Measurements from ENCODE around the gene TFPI2.

TFPI2 gene

DNA sequence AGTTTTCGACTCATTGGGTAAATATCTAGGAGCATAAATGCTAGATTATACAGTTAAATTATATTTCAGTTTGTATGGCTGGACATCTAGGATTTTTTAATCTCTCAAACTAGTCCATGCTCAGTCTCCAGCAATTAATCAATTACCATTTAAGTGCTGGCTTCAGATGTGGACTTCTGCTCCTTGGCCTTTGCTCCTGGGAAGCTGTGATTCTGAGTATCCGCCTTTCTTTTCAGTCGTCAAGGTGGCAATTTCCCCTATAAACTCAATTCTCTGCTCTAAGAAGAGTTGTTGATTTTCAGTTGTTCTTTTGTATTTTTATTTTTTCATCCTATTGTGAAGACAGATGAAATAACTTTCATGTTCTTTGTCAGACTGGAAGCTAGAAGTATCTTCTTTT lies 23.7 kb downstream of the TFPI2 start:
- POLR2A ChIA-PET: no interaction called here
- CTCF ChIA-PET: no interaction called here
- TF ChIP-seq FOXK2 (IDR thresholded peaks at IDR 0.05) (no peak), FOXM1 (IDR thresholded peaks at IDR 0.05; ENCODE audit: borderline replicate concordance) (no peak), CTBP1 (IDR thresholded peaks at IDR 0.05; ENCODE audit: borderline replicate concordance) (no peak), NFRKB (IDR thresholded peaks at IDR 0.05) (no peak), ELF4 (IDR thresholded peaks at IDR 0.05) (no peak), L3MBTL2 (conservative IDR thresholded peaks at IDR 0.05) (no peak), SUZ12 (IDR thresholded peaks at IDR 0.05) (no peak), TARDBP (IDR thresholded peaks at IDR 0.05) (no peak), FOXA1 (IDR thresholded peaks at IDR 0.05) (no peak), HDGF (IDR thresholded peaks at IDR 0.05; ENCODE audit: borderline replicate concordance) (no peak), PKNOX1 (IDR thresholded peaks at IDR 0.05) (no peak), LEF1 (IDR thresholded peaks at IDR 0.05; ENCODE audit: borderline replicate concordance) (no peak)

DNA sequence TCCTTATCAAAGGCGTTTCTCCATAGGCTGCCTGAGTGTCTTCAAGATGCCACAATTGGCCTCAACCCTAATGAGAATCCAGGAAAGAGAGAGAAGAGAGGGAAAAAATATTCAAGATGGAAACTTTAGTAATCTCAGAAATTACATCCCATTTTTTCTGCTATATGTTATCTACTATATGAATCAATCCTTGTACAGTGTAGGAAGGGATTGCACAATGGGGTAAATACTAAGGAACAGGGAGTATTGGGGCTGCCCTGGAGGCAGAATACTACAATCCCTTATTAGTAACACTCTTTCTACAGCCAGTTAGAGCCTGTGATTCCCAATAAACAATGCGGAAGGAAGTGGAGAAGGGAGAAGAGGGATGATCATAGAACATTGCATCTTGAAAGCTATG lies 27.9 kb downstream of the TFPI2 start:
- TF ChIP-seq SP1 (IDR thresholded peaks at IDR 0.05) (no peak), NFRKB (IDR thresholded peaks at IDR 0.05) (no peak), ZNF384 (IDR thresholded peaks at IDR 0.05) (no peak), FOXM1 (IDR thresholded peaks at IDR 0.05; ENCODE audit: borderline replicate concordance) (no peak), LEF1 (IDR thresholded peaks at IDR 0.05; ENCODE audit: borderline replicate concordance) (no peak), BHLHE40 (IDR thresholded peaks at IDR 0.05; ENCODE audit: borderline replicate concordance) (no peak), HDGF (IDR thresholded peaks at IDR 0.05; ENCODE audit: borderline replicate concordance) (no peak), ARNT (IDR thresholded peaks at IDR 0.05) (no peak), FOXK2 (IDR thresholded peaks at IDR 0.05) (no peak), TARDBP (IDR thresholded peaks at IDR 0.05) (no peak), CTBP1 (IDR thresholded peaks at IDR 0.05; ENCODE audit: borderline replicate concordance) (no peak), L3MBTL2 (conservative IDR thresholded peaks at IDR 0.05) (no peak)
- ChIA-PET CTCF (no interaction called here), POLR2A (no interaction called here)
- DNase-seq (ENCODE audit: extremely low spot score): no peak

More for the DNA sequence above, 23.7 kb downstream of the TFPI2 start:
- no peak for DNase-seq (ENCODE audit: extremely low spot score)

DNA sequence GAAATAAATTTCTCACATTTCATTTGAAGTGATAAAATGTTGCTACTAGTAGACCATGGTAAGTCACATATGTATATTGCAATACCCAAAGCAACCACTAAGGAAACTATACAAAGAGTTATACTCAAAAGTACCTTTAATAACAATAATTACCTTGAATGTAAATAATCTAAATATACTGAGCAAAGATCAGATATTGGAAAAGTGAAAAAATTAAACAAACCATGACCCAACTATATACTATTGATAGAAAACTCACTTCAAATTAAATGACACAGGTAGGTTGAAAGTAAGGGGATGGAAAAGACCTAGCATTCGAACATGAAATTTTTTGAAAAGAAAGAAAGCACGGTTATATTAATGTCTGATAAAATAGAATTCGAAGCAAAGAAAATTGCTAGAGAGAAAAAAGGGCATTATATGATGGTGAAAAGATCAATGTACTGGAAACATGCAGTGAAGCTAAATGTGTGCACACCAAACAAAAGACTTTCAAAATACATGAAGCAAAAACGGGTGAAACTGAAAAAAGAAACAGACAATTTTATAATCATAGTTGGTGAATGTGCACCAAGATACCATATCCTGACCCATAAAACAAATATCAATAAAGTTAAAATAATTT lies 29.1 kb downstream of the TFPI2 start:
- no peak for DNase-seq (ENCODE audit: extremely low spot score)
- ChIA-PET POLR2A (no interaction called here), CTCF (interaction anchor here (0.6 kb wide), 1 partner anchor 14 kb away, joined by 3 read pairs; no protein-coding TSS in a partner anchor)
- no peak for TF ChIP-seq TARDBP (IDR thresholded peaks at IDR 0.05)
- no peak for TF ChIP-seq ARNT (IDR thresholded peaks at IDR 0.05)

- TF ChIP-seq SP1 (IDR thresholded peaks at IDR 0.05) (no peak), CTBP1 (IDR thresholded peaks at IDR 0.05; ENCODE audit: borderline replicate concordance) (no peak), ARNT (IDR thresholded peaks at IDR 0.05) (no peak), PKNOX1 (IDR thresholded peaks at IDR 0.05) (no peak), FOXM1 (IDR thresholded peaks at IDR 0.05; ENCODE audit: borderline replicate concordance) (no peak), TARDBP (IDR thresholded peaks at IDR 0.05) (no peak), NFRKB (IDR thresholded peaks at IDR 0.05) (no peak), ELF4 (IDR thresholded peaks at IDR 0.05) (no peak), L3MBTL2 (conservative IDR thresholded peaks at IDR 0.05) (no peak), LEF1 (IDR thresholded peaks at IDR 0.05; ENCODE audit: borderline replicate concordance) (no peak), SUZ12 (IDR thresholded peaks at IDR 0.05) (no peak), HDGF (IDR thresholded peaks at IDR 0.05; ENCODE audit: borderline replicate concordance) (no peak), FOXK2 (IDR thresholded peaks at IDR 0.05) (no peak), BHLHE40 (IDR thresholded peaks at IDR 0.05; ENCODE audit: borderline replicate concordance) (no peak), ZNF384 (IDR thresholded peaks at IDR 0.05) (no peak), FOXA1 (IDR thresholded peaks at IDR 0.05) (no peak)
- POLR2A ChIA-PET: no interaction called here
- CTCF ChIA-PET: no interaction called here
- no peak for DNase-seq (ENCODE audit: extremely low spot score)
Observed at GRCh38 chr7:93860261-93860660, 30.3 kb downstream of the TFPI2 start.

- DNase-seq (ENCODE audit: extremely low spot score): no peak
- TF ChIP-seq SUZ12 (IDR thresholded peaks at IDR 0.05) (no peak), NFRKB (IDR thresholded peaks at IDR 0.05) (no peak), FOXK2 (IDR thresholded peaks at IDR 0.05) (no peak), FOXM1 (IDR thresholded peaks at IDR 0.05; ENCODE audit: borderline replicate concordance) (no peak), SP1 (IDR thresholded peaks at IDR 0.05) (no peak), CTBP1 (IDR thresholded peaks at IDR 0.05; ENCODE audit: borderline replicate concordance) (no peak), ELF4 (IDR thresholded peaks at IDR 0.05) (no peak), L3MBTL2 (conservative IDR thresholded peaks at IDR 0.05) (no peak), FOXA1 (IDR thresholded peaks at IDR 0.05) (no peak), PKNOX1 (IDR thresholded peaks at IDR 0.05) (no peak), LEF1 (IDR thresholded peaks at IDR 0.05; ENCODE audit: borderline replicate concordance) (no peak), ARNT (IDR thresholded peaks at IDR 0.05) (no peak), ZNF384 (IDR thresholded peaks at IDR 0.05) (no peak)
- ChIA-PET POLR2A (no interaction called here), CTCF (interaction anchor here (0.6 kb wide), 1 partner anchor 1488 kb away, joined by 3 read pairs; no protein-coding TSS in a partner anchor)
Observed at GRCh38 chr7:93858857-93859256, 31.7 kb downstream of the TFPI2 start.

GRCh38 chr7:93856323-93856722 lies 34.2 kb downstream of the TFPI2 start:
- POLR2A ChIA-PET: no interaction called here
- CTCF ChIA-PET: interaction anchor here (0.5 kb wide), 1 partner anchor 282 kb away, joined by 3 read pairs; the partner anchor contains the start of gene CALCR
- TF ChIP-seq PKNOX1 (IDR thresholded peaks at IDR 0.05): no peak
- no peak for TF ChIP-seq LEF1 (IDR thresholded peaks at IDR 0.05; ENCODE audit: borderline replicate concordance)
- no peak for TF ChIP-seq TARDBP (IDR thresholded peaks at IDR 0.05)
- TF ChIP-seq FOXA1 (IDR thresholded peaks at IDR 0.05): no peak
- no peak for TF ChIP-seq FOXK2 (IDR thresholded peaks at IDR 0.05)
- no peak for TF ChIP-seq ZNF384 (IDR thresholded peaks at IDR 0.05)
- no peak for TF ChIP-seq FOXM1 (IDR thresholded peaks at IDR 0.05; ENCODE audit: borderline replicate concordance)
- no peak for TF ChIP-seq NFRKB (IDR thresholded peaks at IDR 0.05)
- no peak for TF ChIP-seq HDGF (IDR thresholded peaks at IDR 0.05; ENCODE audit: borderline replicate concordance)
- no peak for DNase-seq (ENCODE audit: extremely low spot score)

Measured in HEK293T (cell line).